Islet precursor cell (in vitro differentiated cells): ENCODE measurements around the gene PADI6.
A peak's percentile ranks its signal among the peaks of the same experiment; 100 is the strongest.
"Not testable (repeated sequence)": the region's sequence is repeated elsewhere in the genome, so short reads cannot be mapped to it uniquely, and the experiment has no call there.

Experiments used
- DNase-seq: peaks from one replicate; pipeline ENCODE4 v3.0.0-alpha.2; 2018

PADI6 gene

GRCh38 chr1:17371896-17372295, at the start of gene PADI6:
PADI6 (plus strand) TSS chr1:17372196; CDS start chr1:17372246, 50 bp downstream.
- DNase-seq = no peak

GRCh38 chr1:17328855-17329254, 43.1 kb upstream of the PADI6 start:
- no peak for DNase-seq

GRCh38 chr1:17329610-17330009, 42.4 kb upstream of the PADI6 start:
- DNase-seq = no peak

GRCh38 chr1:17330856-17331255, 41.1 kb upstream of the PADI6 start:
- DNase-seq = no peak

- DNase-seq = no peak
These were observed 38.9 kb upstream of the PADI6 start for GRCh38 chr1:17333081-17333480.

- peak; percentile 80 for DNase-seq
These were observed 35.9 kb upstream of the PADI6 start for GRCh38 chr1:17335821-17336710.

GRCh38 chr1:17338706-17339493, 33.1 kb upstream of the PADI6 start:
- no peak for DNase-seq

GRCh38 chr1:17339521-17339920, 32.5 kb upstream of the PADI6 start:
- no peak for DNase-seq

- peak; percentile 76 for DNase-seq
These were observed 31.6 kb upstream of the PADI6 start for GRCh38 chr1:17340358-17340757.

GRCh38 chr1:17342014-17342441, 30.0 kb upstream of the PADI6 start:
- no peak for DNase-seq

GRCh38 chr1:17345506-17345905, 26.5 kb upstream of the PADI6 start:
- DNase-seq = not testable (repeated sequence)

GRCh38 chr1:17346046-17346789, 25.8 kb upstream of the PADI6 start:
- no peak for DNase-seq

GRCh38 chr1:17347769-17348592, 24.0 kb upstream of the PADI6 start:
- no peak for DNase-seq

- no peak for DNase-seq
These were observed 23.3 kb upstream of the PADI6 start for GRCh38 chr1:17348593-17349234.

GRCh38 chr1:17350083-17350482, 21.9 kb upstream of the PADI6 start:
- DNase-seq = no peak

- no peak for DNase-seq
These were observed 21.0 kb upstream of the PADI6 start for GRCh38 chr1:17350928-17351446.

- no peak for DNase-seq
These were observed 20.2 kb upstream of the PADI6 start for GRCh38 chr1:17351598-17352324.

- DNase-seq = no peak
These were observed 19.5 kb upstream of the PADI6 start for GRCh38 chr1:17352419-17352909.

GRCh38 chr1:17355898-17356297, 16.1 kb upstream of the PADI6 start:
- no peak for DNase-seq

- no peak for DNase-seq
These were observed 15.5 kb upstream of the PADI6 start for GRCh38 chr1:17356387-17357026.
